Measurements from ENCODE around the gene CNOT6L.

- no peak for TF ChIP-seq CTCF (IDR thresholded peaks at IDR 0.05; ENCODE audit: low read depth, low read length, missing input control)
- no peak for TF ChIP-seq ATF3 (IDR thresholded peaks at IDR 0.05)
- no peak for TF ChIP-seq SP1 (IDR thresholded peaks at IDR 0.05)
- no peak for TF ChIP-seq MAX (IDR thresholded peaks at IDR 0.05)
- no peak for TF ChIP-seq EGR1 (IDR thresholded peaks at IDR 0.05; ENCODE audit: low read depth in 2 of 2)
- TF ChIP-seq REST (IDR thresholded peaks at IDR 0.05) = no peak
- no peak for TF ChIP-seq RAD21 (IDR thresholded peaks at IDR 0.05)
These were observed 7.1 kb upstream of the CNOT6L start for GRCh38 chr4:77826275-77826674.

Data from liver (tissue), 3 donors.